ENCODE data around the gene WNT5A.

- TF ChIP-seq CTCF (IDR thresholded peaks at IDR 0.05) (no peak), POLR2A (IDR thresholded peaks at IDR 0.05) (no peak), POLR2AphosphoS5 (IDR thresholded peaks at IDR 0.05) (no peak)
Observed at GRCh38 chr3:55423782-55424181, 63.3 kb downstream of the WNT5A start.
